Measurements from ENCODE around the gene SMAP1. TPM values are rescaled to one million over a fixed set of nuclear protein-coding genes. Genes with fewer than 3 reads are reported as not detected.

Gene SMAP1
- total RNA-seq, 4 donors from 2014 or later: 31.7 to 44.6 (median 33.6) TPM

DNA sequence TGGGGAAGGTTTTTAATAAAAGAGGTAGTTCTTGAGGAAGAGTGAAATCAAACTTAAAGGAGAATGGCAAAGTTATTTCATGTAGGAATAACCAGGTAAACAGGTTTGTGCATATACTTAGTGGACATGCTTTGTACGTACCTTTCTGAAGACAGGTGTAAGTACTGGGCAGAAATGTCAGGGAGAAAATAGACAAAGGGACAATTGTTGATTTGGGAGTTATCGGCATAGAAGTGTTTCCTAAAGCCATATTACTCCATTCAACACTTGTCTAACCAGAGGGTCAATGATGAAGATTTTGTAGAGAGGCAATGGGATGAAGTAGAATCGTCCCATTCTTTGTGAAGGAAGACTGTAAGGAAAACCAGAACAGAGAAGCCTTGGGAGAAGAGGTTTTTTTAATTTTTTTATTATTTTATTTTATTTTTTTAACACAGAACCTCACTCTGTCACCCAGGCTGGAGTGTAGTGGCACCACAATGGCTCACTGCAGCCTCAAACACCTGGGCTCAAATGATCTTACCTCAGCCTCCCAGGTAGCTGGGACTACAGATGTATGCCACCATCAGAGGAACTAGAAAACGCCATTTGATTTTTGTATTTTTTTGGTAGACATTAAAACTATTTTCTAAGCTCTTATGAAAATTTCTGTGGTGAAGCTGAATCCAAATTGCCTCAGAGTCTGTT, 18.0 kb downstream of the SMAP1 start:
- no peak for TF ChIP-seq CTCF (IDR thresholded peaks at IDR 0.05)
- TF ChIP-seq POLR2A (IDR thresholded peaks at IDR 0.05): no peak
- 52 to 58% methylated on average over 4 of the region's 4 CpGs for WGBS, 2 donors
- intact Hi-C loops (cut with DNase I): loop anchor here (10.0 kb wide), 1 partner anchor 141 kb away; no protein-coding TSS in a partner anchor

DNA sequence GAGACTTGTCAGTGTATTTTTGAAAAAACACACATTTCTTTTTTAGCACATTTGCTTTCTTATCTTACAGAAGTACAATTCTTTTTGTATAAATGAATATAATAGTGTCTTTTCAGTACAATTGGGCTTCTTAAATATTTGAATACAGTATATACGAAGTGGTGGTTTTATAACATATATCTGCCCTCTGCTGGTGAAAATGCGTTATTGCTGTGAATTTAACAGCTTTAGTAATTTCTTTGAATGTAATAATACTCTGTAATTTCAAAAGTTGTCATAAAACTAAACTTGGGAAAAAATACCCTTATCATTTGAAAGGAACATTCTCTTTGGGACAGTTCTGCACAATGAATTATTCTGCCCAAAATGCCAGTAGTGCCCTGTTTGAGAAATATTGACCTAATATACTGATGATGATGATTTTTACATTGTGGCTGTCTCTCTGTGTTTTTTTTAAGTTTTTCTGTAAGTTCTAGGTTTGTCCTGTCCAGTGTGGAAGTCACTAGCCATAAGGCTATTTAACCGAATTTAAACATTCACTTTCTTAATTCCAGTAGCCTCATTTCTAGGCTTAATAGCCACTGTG, 19.0 kb downstream of the SMAP1 start:
- Histone ChIP-seq H3K4me1 (peaks cover 0 to 30% (median 10%) of the 10 kb centered on the region in 3 donors), H3K27me3 (no peaks in the 10 kb centered on the region), H3K4me3 (no peak overlapping the region), H3K9me3 (peaks cover 0 to 5% (median 0%) of the 10 kb centered on the region in 3 donors), H3K27ac (no peak overlapping the region), H3K36me3 (no peaks in the 10 kb centered on the region)
- TF ChIP-seq CTCF (IDR thresholded peaks at IDR 0.05): peak; percentile 45 to 87 (median 80)
- TF ChIP-seq POLR2A (IDR thresholded peaks at IDR 0.05): no peak
- no peak for DNase-seq
- intact Hi-C loops (cut with DNase I): loop anchor here (10.0 kb wide), 1 partner anchor 142 kb away; no protein-coding TSS in a partner anchor
- WGBS, 2 donors: 5 to 8% methylated on average over 3 of the region's 3 CpGs

More for the DNA sequence above, 18.0 kb downstream of the SMAP1 start:
- no peak for DNase-seq
- H3K27me3 ChIP-seq: no peaks in the 10 kb centered on the region
- peaks cover 0 to 30% (median 10%) of the 10 kb centered on the region in 3 donors for H3K4me1 ChIP-seq
- H3K4me3 ChIP-seq: no peak overlapping the region
- H3K36me3 ChIP-seq: no peaks in the 10 kb centered on the region
- peak overlapping the region in 3 of 4 donors; percentile 2 to 70 (median 52) for H3K27ac ChIP-seq
- peaks cover 0 to under 1% (median 0%) of the 10 kb centered on the region in 3 donors for H3K9me3 ChIP-seq

- WGBS, 2 donors: 47 to 50% methylated on average over 1 of the region's 1 CpG
- intact Hi-C loops (cut with DNase I): no loop called here
- no peak for DNase-seq
- H3K9me3 ChIP-seq: peaks cover 0 to 5% (median 0%) of the 10 kb centered on the region in 3 donors
- H3K4me1 ChIP-seq: no peaks in the 10 kb centered on the region
- TF ChIP-seq CTCF (IDR thresholded peaks at IDR 0.05): no peak
- TF ChIP-seq POLR2A (IDR thresholded peaks at IDR 0.05): no peak
- no peak overlapping the region for H3K4me3 ChIP-seq
- H3K36me3 ChIP-seq: no peaks in the 10 kb centered on the region
- H3K27me3 ChIP-seq: no peaks in the 10 kb centered on the region
- H3K27ac ChIP-seq: no peak overlapping the region
These were observed 26.2 kb downstream of the SMAP1 start for GRCh38 chr6:70693887-70694286.

GRCh38 chr6:70694371-70694770, 26.7 kb downstream of the SMAP1 start:
- no peak for TF ChIP-seq CTCF (IDR thresholded peaks at IDR 0.05)
- no peak for TF ChIP-seq POLR2A (IDR thresholded peaks at IDR 0.05)
- H3K4me1 ChIP-seq: no peaks in the 10 kb centered on the region
- 92 to 96% methylated on average over 1 of the region's 1 CpG for WGBS, 2 donors
- H3K27ac ChIP-seq: no peak overlapping the region
- H3K27me3 ChIP-seq: no peaks in the 10 kb centered on the region
- H3K9me3 ChIP-seq: peaks cover 0 to 5% (median 0%) of the 10 kb centered on the region in 3 donors
- no peak overlapping the region for H3K4me3 ChIP-seq
- intact Hi-C loops (cut with DNase I): no loop called here
- peaks cover 0 to 4% (median 0%) of the 10 kb centered on the region in 3 donors for H3K36me3 ChIP-seq
- no peak for DNase-seq
